ENCODE results near the gene SLC30A9. TPM values are rescaled to one million over a fixed set of nuclear protein-coding genes. Genes with fewer than 3 reads are reported as not detected.

SLC30A9 gene
- total RNA-seq = 46.3 and 47.8 TPM in 2 replicates

DNA sequence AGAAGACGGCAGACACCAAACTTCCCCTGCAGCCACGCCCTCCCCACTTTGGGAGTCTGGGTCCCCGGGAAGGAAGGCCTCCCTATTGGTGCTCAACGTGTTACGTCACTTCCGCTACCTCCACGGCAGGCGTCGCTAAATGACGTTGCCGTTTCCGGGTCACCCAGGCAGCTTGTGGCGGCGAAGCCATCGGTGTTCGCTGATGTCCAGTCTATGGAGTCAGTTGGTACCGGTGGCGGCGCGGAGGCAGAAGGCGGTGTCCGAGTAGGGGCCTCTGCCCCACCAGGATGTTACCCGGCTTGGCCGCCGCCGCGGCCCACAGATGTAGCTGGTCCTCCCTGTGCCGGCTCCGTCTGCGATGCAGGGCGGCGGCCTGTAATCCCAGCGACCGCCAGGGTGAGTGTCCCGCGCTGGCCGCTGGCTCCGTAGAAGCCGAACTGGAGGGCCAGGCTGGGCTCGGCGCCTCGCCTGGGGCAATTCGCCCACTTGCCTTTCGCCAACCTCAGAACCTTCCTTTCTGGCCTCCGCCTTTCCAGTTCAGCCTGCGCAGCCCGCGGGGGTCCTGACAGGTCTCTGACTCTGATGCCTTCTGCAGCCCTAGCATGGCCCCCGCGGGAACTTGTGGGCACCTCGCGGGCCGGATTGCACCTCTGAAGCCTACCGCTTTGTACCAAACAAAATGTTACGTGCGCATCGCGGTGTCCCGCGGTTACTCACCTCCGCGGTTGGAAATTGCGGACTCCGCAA is at the start of gene SLC30A9:
Gene SLC30A9, plus strand, starts transcription at position 166 of the 747 bp plus-strand sequence. Its CDS starts 122 bp downstream, at position 288.

GRCh38 chr4:41981456-41981855 is 8.9 kb upstream of the SLC30A9 start, which contains the start of gene DCAF4L1:
TSS of gene DCAF4L1 (plus strand) at chr4:41981756. CDS start at chr4:41981793, 37 bp downstream.

Other genes with a start within 250 kb of the SLC30A9 start
- gene PHOX2B, start 241.8 kb upstream of the SLC30A9 start, total RNA-seq = not detected in 2 replicates
- 41.5 and 45.7 TPM in 2 replicates for gene TMEM33, start 55.1 kb upstream of the SLC30A9 start, total RNA-seq
- gene DCAF4L1, start 8.8 kb upstream of the SLC30A9 start, total RNA-seq = 0.09 and 0.19 TPM in 2 replicates
- 0.19 and 0.27 TPM in 2 replicates for gene BEND4, start 162.1 kb downstream of the SLC30A9 start, total RNA-seq

Measured in endothelial cell of coronary artery (primary cell).